Measurements from ENCODE around the gene HAVCR1. TPM values are rescaled to one million over a fixed set of nuclear protein-coding genes. Genes with fewer than 3 reads are reported as not detected.

Gene HAVCR1
- total RNA-seq, result 10 to 100 TPM in 2 of 3 donors, 1 to 10 TPM in 1; 7.2 to 14.6 (median 10.9) TPM
- 4.7 TPM for total RNA-seq (2013)

- WGBS (ENCODE audit: insufficient coverage), result 86% methylated on average over 7 of the region's 9 CpGs
- H3K27ac Mint-ChIP-seq, result no peak within 1 kb of the TSS
- no peaks in the 10 kb centered on the region for H3K9me3 ChIP-seq (ENCODE audit: control insufficient read depth, insufficient read depth, low read length)
- peaks cover 7 to 13% of the 10 kb centered on the region in 2 donors for H3K4me1 Mint-ChIP-seq
- no peak within 1 kb of the TSS for H3K4me3 ChIP-seq (ENCODE audit: low read length)
- no peaks in the 10 kb centered on the region for H3K4me1 ChIP-seq (ENCODE audit: control insufficient read depth, insufficient read depth, low read length)
- H3K27ac ChIP-seq (ENCODE audit: low read length), result no peak within 1 kb of the TSS
- no peaks in the 10 kb centered on the region for H3K9me3 Mint-ChIP-seq
- H3K4me3 Mint-ChIP-seq, result no peak within 1 kb of the TSS
- no peaks in the 10 kb centered on the region for H3K36me3 Mint-ChIP-seq
- ATAC-seq (no peak), DNase-seq (no peak)
- no peaks in the 10 kb centered on the region for H3K27me3 Mint-ChIP-seq (ENCODE audit: low read depth in 2 of 2)
- TF ChIP-seq, protein P1, sequence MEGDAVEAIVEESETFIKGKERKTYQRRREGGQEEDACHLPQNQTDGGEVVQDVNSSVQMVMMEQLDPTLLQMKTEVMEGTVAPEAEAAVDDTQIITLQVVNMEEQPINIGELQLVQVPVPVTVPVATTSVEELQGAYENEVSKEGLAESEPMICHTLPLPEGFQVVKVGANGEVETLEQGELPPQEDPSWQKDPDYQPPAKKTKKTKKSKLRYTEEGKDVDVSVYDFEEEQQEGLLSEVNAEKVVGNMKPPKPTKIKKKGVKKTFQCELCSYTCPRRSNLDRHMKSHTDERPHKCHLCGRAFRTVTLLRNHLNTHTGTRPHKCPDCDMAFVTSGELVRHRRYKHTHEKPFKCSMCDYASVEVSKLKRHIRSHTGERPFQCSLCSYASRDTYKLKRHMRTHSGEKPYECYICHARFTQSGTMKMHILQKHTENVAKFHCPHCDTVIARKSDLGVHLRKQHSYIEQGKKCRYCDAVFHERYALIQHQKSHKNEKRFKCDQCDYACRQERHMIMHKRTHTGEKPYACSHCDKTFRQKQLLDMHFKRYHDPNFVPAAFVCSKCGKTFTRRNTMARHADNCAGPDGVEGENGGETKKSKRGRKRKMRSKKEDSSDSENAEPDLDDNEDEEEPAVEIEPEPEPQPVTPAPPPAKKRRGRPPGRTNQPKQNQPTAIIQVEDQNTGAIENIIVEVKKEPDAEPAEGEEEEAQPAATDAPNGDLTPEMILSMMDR (IDR thresholded peaks at IDR 0.05), result no peak
- H3K27me3 ChIP-seq (ENCODE audit: control insufficient read depth, insufficient read depth, low read length), result no peaks in the 10 kb centered on the region
- intact Hi-C loops (cut with micrococcal nuclease), result no loop called here
- no peaks in the 10 kb centered on the region for H3K36me3 ChIP-seq (ENCODE audit: control insufficient read depth, insufficient read depth, low read length)
These were observed at the start of gene HAVCR1 for GRCh38 chr5:157059093-157059539. HAVCR1 (minus strand) TSS chr5:157059116; CDS start chr5:157057943, 1,173 bp downstream.

DNA sequence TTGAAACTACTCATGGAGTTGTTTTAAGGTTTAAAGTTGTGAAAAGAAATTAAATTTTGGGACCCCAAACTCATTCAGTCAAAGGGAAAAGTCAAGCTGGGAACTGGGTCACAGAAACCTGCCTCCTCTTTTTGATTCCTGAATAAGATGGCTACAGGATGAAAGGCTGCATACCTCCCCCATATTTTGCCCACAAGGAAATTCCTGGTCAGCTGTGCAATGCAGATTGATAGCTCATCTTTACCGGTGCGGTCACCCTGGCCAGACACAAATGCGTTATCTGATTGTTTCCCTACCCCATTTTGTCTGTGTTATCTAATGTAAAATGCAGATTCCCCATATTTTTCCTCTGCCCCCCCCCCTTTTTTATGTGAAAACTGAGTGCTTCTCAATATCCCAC lies 48.6 kb upstream of the HAVCR1 start:
- Histone ChIP-seq H3K27ac (ENCODE audit: low read length) (peak overlapping the region; percentile 73), H3K36me3 (ENCODE audit: control insufficient read depth, insufficient read depth, low read length) (peaks cover 24% of the 10 kb centered on the region), H3K4me1 (ENCODE audit: control insufficient read depth, insufficient read depth, low read length) (peaks cover 46% of the 10 kb centered on the region), H3K9me3 (ENCODE audit: control insufficient read depth, insufficient read depth, low read length) (no peaks in the 10 kb centered on the region), H3K27me3 (ENCODE audit: control insufficient read depth, insufficient read depth, low read length) (no peaks in the 10 kb centered on the region), H3K4me3 (ENCODE audit: low read length) (peak overlapping the region; percentile 52)
- H3K4me3 Mint-ChIP-seq, result peak overlapping the region; percentile 94
- TF ChIP-seq, protein P1 (IDR thresholded peaks at IDR 0.05), result no peak
- peaks cover 64 to 65% of the 10 kb centered on the region in 2 donors for H3K4me1 Mint-ChIP-seq
- WGBS (ENCODE audit: insufficient coverage), result 39% methylated on average over 3 of the region's 3 CpGs
- H3K9me3 Mint-ChIP-seq, result no peaks in the 10 kb centered on the region
- intact Hi-C loops (cut with micrococcal nuclease), result loop anchor here (5.0 kb wide), 1 partner anchor 185 kb away; no protein-coding TSS in a partner anchor
- no peak for ATAC-seq
- H3K27me3 Mint-ChIP-seq (ENCODE audit: low read depth in 2 of 2), result no peaks in the 10 kb centered on the region
- H3K36me3 Mint-ChIP-seq, result peaks cover 13% of the 10 kb centered on the region
- peak overlapping the region; percentile 95 to 97 for H3K27ac Mint-ChIP-seq
- no peak for DNase-seq

- no peaks in the 10 kb centered on the region for H3K9me3 Mint-ChIP-seq
- Histone ChIP-seq H3K36me3 (ENCODE audit: control insufficient read depth, insufficient read depth, low read length) (peaks cover 28% of the 10 kb centered on the region), H3K9me3 (ENCODE audit: control insufficient read depth, insufficient read depth, low read length) (no peaks in the 10 kb centered on the region), H3K4me3 (ENCODE audit: low read length) (peak overlapping the region; percentile 52), H3K27ac (ENCODE audit: low read length) (peak overlapping the region; percentile 73), H3K4me1 (ENCODE audit: control insufficient read depth, insufficient read depth, low read length) (peaks cover 46% of the 10 kb centered on the region), H3K27me3 (ENCODE audit: control insufficient read depth, insufficient read depth, low read length) (no peaks in the 10 kb centered on the region)
- peak overlapping the region; percentile 95 to 97 for H3K27ac Mint-ChIP-seq
- ATAC-seq, result peak; percentile 37 to 43 (median 40)
- WGBS (ENCODE audit: insufficient coverage), result 62% methylated on average over 14 of the region's 14 CpGs
- H3K27me3 Mint-ChIP-seq (ENCODE audit: low read depth in 2 of 2), result no peaks in the 10 kb centered on the region
- peak; percentile 7 to 44 for DNase-seq
- peak overlapping the region; percentile 94 for H3K4me3 Mint-ChIP-seq
- H3K36me3 Mint-ChIP-seq, result peaks cover 13% of the 10 kb centered on the region
- intact Hi-C loops (cut with micrococcal nuclease), result loop anchor here (5.0 kb wide), 1 partner anchor 185 kb away; no protein-coding TSS in a partner anchor
- peaks cover 64 to 65% of the 10 kb centered on the region in 2 donors for H3K4me1 Mint-ChIP-seq
- TF ChIP-seq, protein P1 (IDR thresholded peaks at IDR 0.05), result no peak
These were observed 47.9 kb upstream of the HAVCR1 start for GRCh38 chr5:157106630-157107461.
